Measurements from ENCODE around the gene DLX2. TPM values are rescaled to one million over a fixed set of nuclear protein-coding genes. Genes with fewer than 3 reads are reported as not detected.
"Not testable (repeated sequence)": the region's sequence is repeated elsewhere in the genome, so short reads cannot be mapped to it uniquely, and the experiment has no call there.

DLX2 gene
- total and polyA plus RNA-seq, 7 donors, result not detected

DNA sequence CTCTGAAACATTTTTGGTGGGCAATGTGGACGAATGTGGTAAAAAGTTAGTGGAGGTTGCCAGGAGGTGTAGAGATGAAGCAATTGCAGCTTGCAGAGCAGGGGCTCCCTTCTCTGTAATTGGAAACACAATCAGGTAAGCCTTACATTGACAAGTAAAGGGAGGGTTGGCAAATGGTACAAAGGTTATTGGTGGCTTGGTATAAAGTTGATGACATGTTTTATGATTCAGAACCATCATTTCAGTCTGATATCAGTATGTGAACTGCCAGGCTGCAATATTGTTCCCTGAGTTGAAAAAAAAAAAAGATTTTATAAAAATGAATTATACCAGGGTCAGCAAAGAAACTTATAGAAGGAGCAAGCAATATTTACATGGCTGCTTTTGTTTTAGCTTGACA, 31.8 kb downstream of the DLX2 start:
- Histone ChIP-seq H3K4me3 (no peak overlapping the region), H3K27ac (no peak overlapping the region), H3K27me3 (ENCODE audit: insufficient read depth in 3 of 3, low read length in 2 of 3) (no peaks in the 10 kb centered on the region), H3K36me3 (ENCODE audit: insufficient read depth in 1 of 2, low read depth in 1 of 2) (peaks cover 0 to 9% of the 10 kb centered on the region in 2 donors), H3K9me3 (no peaks in the 10 kb centered on the region), H3K4me1 (no peaks in the 10 kb centered on the region)
- ATAC-seq (no peak), DNase-seq (no peak)
- TF ChIP-seq, protein P1, sequence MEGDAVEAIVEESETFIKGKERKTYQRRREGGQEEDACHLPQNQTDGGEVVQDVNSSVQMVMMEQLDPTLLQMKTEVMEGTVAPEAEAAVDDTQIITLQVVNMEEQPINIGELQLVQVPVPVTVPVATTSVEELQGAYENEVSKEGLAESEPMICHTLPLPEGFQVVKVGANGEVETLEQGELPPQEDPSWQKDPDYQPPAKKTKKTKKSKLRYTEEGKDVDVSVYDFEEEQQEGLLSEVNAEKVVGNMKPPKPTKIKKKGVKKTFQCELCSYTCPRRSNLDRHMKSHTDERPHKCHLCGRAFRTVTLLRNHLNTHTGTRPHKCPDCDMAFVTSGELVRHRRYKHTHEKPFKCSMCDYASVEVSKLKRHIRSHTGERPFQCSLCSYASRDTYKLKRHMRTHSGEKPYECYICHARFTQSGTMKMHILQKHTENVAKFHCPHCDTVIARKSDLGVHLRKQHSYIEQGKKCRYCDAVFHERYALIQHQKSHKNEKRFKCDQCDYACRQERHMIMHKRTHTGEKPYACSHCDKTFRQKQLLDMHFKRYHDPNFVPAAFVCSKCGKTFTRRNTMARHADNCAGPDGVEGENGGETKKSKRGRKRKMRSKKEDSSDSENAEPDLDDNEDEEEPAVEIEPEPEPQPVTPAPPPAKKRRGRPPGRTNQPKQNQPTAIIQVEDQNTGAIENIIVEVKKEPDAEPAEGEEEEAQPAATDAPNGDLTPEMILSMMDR (IDR thresholded peaks at IDR 0.05), result no peak
- intact Hi-C loops (cut with DNase I), result no loop called here
- 94 to 100% (median 97%) methylated on average over 1 of the region's 1 CpG for WGBS, 3 donors

DNA sequence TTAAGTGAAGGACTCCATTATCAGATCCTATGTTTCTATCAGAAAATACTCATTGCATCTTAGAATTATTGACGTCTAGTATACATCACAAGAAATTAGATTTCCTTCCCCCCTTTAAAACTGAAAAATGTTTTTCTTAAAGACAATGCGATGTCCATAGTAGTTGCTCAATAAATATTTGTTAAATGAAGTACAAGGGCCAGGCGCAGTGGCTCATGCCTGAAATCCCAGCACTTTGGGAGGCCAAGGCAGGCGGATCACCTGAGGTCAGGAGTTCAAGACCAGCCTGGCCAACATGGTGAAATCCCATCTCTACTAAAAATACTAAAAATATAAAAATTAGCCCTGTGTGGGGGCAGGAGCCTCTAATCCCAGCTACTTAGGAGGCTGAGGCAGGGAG, 34.8 kb downstream of the DLX2 start:
- peaks cover 0 to 19% of the 10 kb centered on the region in 2 donors for H3K36me3 ChIP-seq (ENCODE audit: insufficient read depth in 1 of 2, low read depth in 1 of 2)
- DNase-seq; H3K4me3 ChIP-seq; H3K27ac ChIP-seq; intact Hi-C loops (cut with DNase I); H3K9me3 ChIP-seq; H3K27me3 ChIP-seq (ENCODE audit: insufficient read depth in 3 of 3, low read length in 2 of 3); ATAC-seq; H3K4me1 ChIP-seq: not testable (repeated sequence)
- 96 to 98% (median 97%) methylated on average over 4 of the region's 4 CpGs for WGBS, 3 donors

DNA sequence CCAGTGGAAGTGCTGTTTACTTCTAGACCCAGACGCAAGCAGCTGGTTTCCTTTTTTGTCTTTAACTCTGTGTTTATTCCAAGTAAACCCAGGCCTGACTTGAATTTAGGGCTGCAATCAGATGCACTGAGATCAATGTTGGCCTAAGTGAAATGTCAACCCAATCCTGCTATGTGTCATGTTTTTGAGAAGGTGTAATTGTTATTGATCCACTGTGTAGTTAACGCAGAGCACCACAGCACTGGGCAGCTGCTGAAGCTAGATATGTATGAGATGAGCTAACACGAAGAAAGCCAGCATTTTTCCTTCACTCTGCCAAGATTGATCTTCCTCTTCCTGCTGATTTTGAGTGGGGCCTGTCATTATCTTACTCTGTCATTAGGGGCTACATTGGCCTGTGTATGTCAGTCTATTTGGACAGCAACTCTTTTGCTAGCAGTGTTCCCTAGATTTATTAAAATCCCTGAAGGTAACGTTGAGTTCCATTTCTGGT, 36.3 kb downstream of the DLX2 start:
- DNase-seq, result no peak
- 80 to 82% (median 80%) methylated on average over 4 of the region's 4 CpGs for WGBS, 3 donors
- Histone ChIP-seq H3K36me3 (ENCODE audit: insufficient read depth in 1 of 2, low read depth in 1 of 2) (peaks cover 0 to 19% of the 10 kb centered on the region in 2 donors), H3K27ac (no peak overlapping the region), H3K4me3 (no peak overlapping the region), H3K9me3 (no peaks in the 10 kb centered on the region), H3K4me1 (no peaks in the 10 kb centered on the region), H3K27me3 (ENCODE audit: insufficient read depth in 3 of 3, low read length in 2 of 3) (no peaks in the 10 kb centered on the region)
- TF ChIP-seq, protein P1 (IDR thresholded peaks at IDR 0.05), result no peak
- intact Hi-C loops (cut with DNase I), result no loop called here
- ATAC-seq, result no peak

DNA sequence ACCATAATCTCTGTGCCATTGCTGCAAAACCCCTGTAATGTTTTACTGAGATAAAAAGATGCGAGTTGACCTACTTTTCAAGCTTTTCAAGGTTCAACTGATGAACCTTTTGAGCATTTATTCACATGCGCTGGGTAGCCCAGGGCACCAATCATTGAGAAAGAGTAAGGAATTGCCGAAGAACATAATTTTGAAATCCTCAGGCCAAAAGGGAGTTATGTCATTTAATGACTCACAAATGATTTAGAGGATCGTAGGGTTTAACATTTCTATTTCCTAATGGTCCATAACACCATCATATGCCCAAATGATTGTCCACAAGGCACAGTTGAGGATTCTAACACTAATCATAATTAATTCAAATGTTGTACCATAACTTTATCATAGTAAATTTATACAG, 37.6 kb downstream of the DLX2 start:
- no peak overlapping the region for H3K27ac ChIP-seq
- no peaks in the 10 kb centered on the region for H3K9me3 ChIP-seq
- no peak for DNase-seq
- intact Hi-C loops (cut with DNase I), result no loop called here
- ATAC-seq, result no peak
- H3K27me3 ChIP-seq (ENCODE audit: insufficient read depth in 3 of 3, low read length in 2 of 3), result no peaks in the 10 kb centered on the region
- H3K36me3 ChIP-seq (ENCODE audit: insufficient read depth in 1 of 2, low read depth in 1 of 2), result peaks cover 0 to 19% of the 10 kb centered on the region in 2 donors
- 93 to 96% (median 95%) methylated on average over 4 of the region's 4 CpGs for WGBS, 3 donors
- H3K4me1 ChIP-seq, result no peaks in the 10 kb centered on the region
- H3K4me3 ChIP-seq, result no peak overlapping the region
- TF ChIP-seq, protein P1 (IDR thresholded peaks at IDR 0.05), result no peak

DNA sequence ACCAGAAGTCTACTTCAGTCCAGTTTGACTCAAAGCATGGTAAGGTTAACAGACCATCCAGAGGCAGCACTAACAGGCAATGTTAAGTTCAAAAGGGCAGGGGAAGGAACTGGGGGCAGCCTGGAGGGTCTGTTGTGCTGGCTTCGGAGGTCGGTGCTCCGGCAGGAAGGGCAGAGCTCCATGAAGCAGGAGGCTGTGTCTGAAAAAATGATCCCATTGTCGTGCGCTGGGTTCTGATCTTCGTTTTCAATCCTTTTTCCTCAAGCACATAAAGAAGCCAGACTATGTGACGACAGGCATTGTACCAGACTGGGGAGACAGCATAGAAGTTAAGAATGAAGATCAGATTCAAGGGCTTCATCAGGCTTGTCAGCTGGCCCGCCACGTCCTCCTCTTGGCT, 39.3 kb downstream of the DLX2 start:
- TF ChIP-seq, protein P1 (IDR thresholded peaks at IDR 0.05), result no peak
- no peaks in the 10 kb centered on the region for H3K27me3 ChIP-seq (ENCODE audit: insufficient read depth in 3 of 3, low read length in 2 of 3)
- no peaks in the 10 kb centered on the region for H3K4me1 ChIP-seq
- intact Hi-C loops (cut with DNase I), result no loop called here
- ATAC-seq (no peak), DNase-seq (no peak)
- no peaks in the 10 kb centered on the region for H3K9me3 ChIP-seq
- H3K4me3 ChIP-seq, result no peak overlapping the region
- H3K36me3 ChIP-seq (ENCODE audit: insufficient read depth in 1 of 2, low read depth in 1 of 2), result peaks cover 0 to 19% of the 10 kb centered on the region in 2 donors
- H3K27ac ChIP-seq, result no peak overlapping the region
- WGBS, 3 donors, result 83 to 88% (median 83%) methylated on average over 9 of the region's 9 CpGs

Data from psoas muscle (tissue), 8 donors.